ENCODE data around the gene ADAMTSL1.

- TF ChIP-seq CTCF (IDR thresholded peaks at IDR 0.05; ENCODE audit: insufficient read depth, low read depth, low read length) (no peak), EZH2 (IDR thresholded peaks at IDR 0.05; ENCODE audit: insufficient read depth, low read length) (no peak)
Measured at GRCh38 chr9:18463991-18464390, 10.0 kb upstream of the ADAMTSL1 start.

Measured in astrocyte (in vitro differentiated cells and primary cell).